HCT116 (cell line): Measurements from ENCODE around the gene MARCHF2. TPM values are rescaled to one million over a fixed set of nuclear protein-coding genes. Genes with fewer than 3 reads are reported as not detected.

Experiments
- ATAC-seq: fragments of 200-7000 bp; cut with Tn5 transposase; 2 replicates; pipeline ENCODE4 v1.9.1; 2020; ENCODE audit warnings: mild to moderate bottlenecking, moderate library complexity
- BruUV-seq: library from RNA; stranded (reverse); fragments of 400-500 nt; replicated peaks from 2 replicates; lab custom pipeline; 2021; lab: Mats Ljungman, UMichigan
- CTCF ChIA-PET: fragments of 300-600 bp; sonication (Branson Sonifier 250); formaldehyde crosslinking; loops from one replicate; lab custom pipeline; 2021; ENCODE audit warnings: antibody characterized with exemption; lab: Charles Lee
- POLR2A ChIA-PET: fragments of 300-600, 350-600 bp; sonication (Branson Sonifier 250); formaldehyde crosslinking; loops from one replicate; lab custom pipeline; 2021; ENCODE audit warnings: antibody characterized with exemption; lab: Charles Lee
- RAD21 ChIA-PET, 2 experiments: fragments of 300-600 bp; sonication (Branson Sonifier 250); formaldehyde crosslinking; loops; one replicate each; lab custom pipeline; 2023; ENCODE audit warnings: low total read pairs in 2 of 2; ENCODE audit not compliant: uncharacterized antibody in 2 of 2, unreplicated experiment in 2 of 2, low non-redundant PET in 1 of 2; lab: Charles Lee
- DNase-seq: peaks from one replicate; pipeline ENCODE4 v3.0.0-alpha.2; 2010; ENCODE audit warnings: low read depth, low spot score
- H2AFZ ChIP-seq: fragments of 200-600 bp; shearing (Covaris generic), sonication (generic); 2 replicates; pipeline ENCODE4 v1.6.1; 2017; ENCODE audit warnings: low read depth, mixed run types, mixed read lengths, antibody characterized with exemption, low read length; ENCODE audit not compliant: poor library complexity, severe bottlenecking
- H3K27ac ChIP-seq: 2 replicates; pipeline ENCODE4 v1.5.1; 2012; ENCODE audit warnings: low read depth, low read length
- H3K27me3 ChIP-seq: fragments of 200-600 bp; sonication (generic); 2 replicates; pipeline ENCODE4 v1.6.1; 2016; ENCODE audit warnings: mixed run types, low read length, mixed read lengths; ENCODE audit not compliant: insufficient read depth
- H3K36me3 ChIP-seq, 2 experiments: fragments of 200-500 bp in 1 of 2; fragments of 200-600 bp in 1 of 2; sonication (Bioruptor generic) in 1 of 2; sonication (generic) in 1 of 2; 2 replicates each; pipeline versions ENCODE4 v1.5.1 to v1.6.1; 2014 to 2016; ENCODE audit warnings: low read length in 2 of 2, inconsistent platforms in 1 of 2, mixed read lengths in 1 of 2, mixed run types in 1 of 2; ENCODE audit not compliant: insufficient read depth in 2 of 2, control insufficient read depth in 1 of 2
- H3K4me1 ChIP-seq, 2 experiments: fragments of 200-600 bp in 1 of 2; sonication (generic) in 1 of 2; 2 replicates each; pipeline versions ENCODE4 v1.5.1 to v1.6.1; 2012 to 2017; ENCODE audit warnings: low read length in 2 of 2, inconsistent platforms in 1 of 2, mild to moderate bottlenecking in 1 of 2, mixed read lengths in 1 of 2, mixed run types in 1 of 2, moderate library complexity in 1 of 2; ENCODE audit not compliant: insufficient read depth in 2 of 2, control insufficient read depth in 1 of 2
- H3K4me2 ChIP-seq: fragments of 200-600 bp; sonication (generic); 2 replicates; pipeline ENCODE4 v1.6.1; 2017; ENCODE audit warnings: mixed run types, low read length, mixed read lengths
- H3K4me3 ChIP-seq, 2 experiments: fragments of 200-600 bp in 1 of 2; sonication (generic) in 1 of 2; replicated peaks in 1 of 2; 2 replicates each; pipeline ENCODE4 v1.5.1; 2011 to 2016; ENCODE audit warnings: low read length in 2 of 2, control low read depth in 1 of 2, low read depth in 1 of 2, mild to moderate bottlenecking in 1 of 2, mixed read lengths in 1 of 2, mixed run types in 1 of 2
- H3K79me2 ChIP-seq: fragments of 200-600 bp; sonication (generic); 2 replicates; pipeline ENCODE4 v1.6.1; 2017; ENCODE audit warnings: mild to moderate bottlenecking, mixed run types, low read length, moderate library complexity, mixed read lengths; ENCODE audit not compliant: insufficient read depth
- H3K9ac ChIP-seq: fragments of 200-600 bp; sonication (generic); 2 replicates; pipeline ENCODE4 v1.6.1; 2016; ENCODE audit warnings: low read length, mixed read lengths
- H3K9me2 ChIP-seq: fragments of 200-600 bp; sonication (generic), shearing (Covaris generic); 2 replicates; pipeline ENCODE4 v1.6.1; 2017; ENCODE audit warnings: mixed run types, mild to moderate bottlenecking, moderate library complexity; ENCODE audit not compliant: insufficient read depth
- H3K9me3 ChIP-seq, 2 experiments: fragments of 200-500 bp in 1 of 2; fragments of 200-600 bp in 1 of 2; sonication (Bioruptor generic) in 1 of 2; sonication (generic) in 1 of 2; 2 replicates each; pipeline ENCODE4 v1.6.1; 2014 to 2017; ENCODE audit warnings: low read length in 2 of 2, mixed read lengths in 2 of 2, inconsistent platforms in 1 of 2, low read depth in 1 of 2, mild to moderate bottlenecking in 1 of 2, mixed run types in 1 of 2, moderate library complexity in 1 of 2; ENCODE audit not compliant: control insufficient read depth in 1 of 2, insufficient read depth in 1 of 2
- H4K20me1 ChIP-seq: fragments of 200-600 bp; sonication (generic), shearing (Covaris generic); 2 replicates; pipeline ENCODE4 v1.6.1; 2017; ENCODE audit warnings: mixed run types, mild to moderate bottlenecking, moderate library complexity; ENCODE audit not compliant: insufficient read depth
- ATF3 ChIP-seq: IDR thresholded peaks from 2 replicates; pipeline ENCODE4 v1.6.1; 2012
- CTCF ChIP-seq, 3 experiments: fragments of 200-600 bp in 1 of 3; sonication (generic) in 1 of 3; IDR thresholded peaks in 2 of 3; conservative IDR thresholded peaks in 1 of 3; 2 replicates each; pipeline ENCODE4 v1.5.1; 2012 to 2017; ENCODE audit warnings: low read depth in 2 of 3, low read length in 2 of 3, antibody characterized with exemption in 1 of 3, borderline replicate concordance in 1 of 3, control low read depth in 1 of 3, mild to moderate bottlenecking in 1 of 3, mixed read lengths in 1 of 3, mixed run types in 1 of 3, moderate library complexity in 1 of 3; ENCODE audit not compliant: insufficient read depth in 1 of 3
- ELF1 ChIP-seq: IDR thresholded peaks from 2 replicates; pipeline ENCODE4 v1.6.1; 2012; ENCODE audit warnings: low read depth, borderline replicate concordance
- MAX ChIP-seq: IDR thresholded peaks from 2 replicates; pipeline ENCODE4 v1.6.1; 2012
- intact Hi-C: fragments of 100-400 bp; cut with micrococcal nuclease; formaldehyde crosslinking; loops from 2 replicates; pipeline ENCODE4 v1.10.0; 2022
- total RNA-seq: library from RNA; stranded (reverse); gene quantifications from one replicate; pipeline ENCODE4 v1.2.1, GENCODE V29; 2021; ENCODE audit not compliant: unreplicated experiment

Gene MARCHF2
- total RNA-seq, 1 experiment from 2014 or later: 22.5 TPM

- peaks cover 0 to under 1% of the 10 kb centered on the region in 2 experiments; a peak in 2 of 4 replicates for H3K36me3 ChIP-seq
- no peaks in the 10 kb centered on the region for H3K27me3 ChIP-seq
- no peak overlapping the region for H3K9ac ChIP-seq
- POLR2A ChIA-PET: interaction anchor here (1.0 kb wide), 1 partner anchor 41 kb away, joined by 4 read pairs; no protein-coding TSS in a partner anchor
- H3K79me2 ChIP-seq: peaks cover 68% of the 10 kb centered on the region
- DNase-seq (no peak), ATAC-seq (peak; percentile 97)
- no TSS peak for BruUV-seq
- no peak overlapping the region for H2AFZ ChIP-seq
- no peak for TF ChIP-seq ATF3
- no peak for TF ChIP-seq MAX
- TF ChIP-seq CTCF (IDR thresholded peaks at IDR 0.05 in 2 of 3, conservative IDR thresholded peaks at IDR 0.05 in 1 of 3; ENCODE audit: borderline replicate concordance in 1 of 3, insufficient read depth in 1 of 3, low read depth in 2 of 3, low read length in 2 of 3): peak in 2 of 3 experiments; percentile 75 to 86; a peak in 5 of 6 replicates
- TF ChIP-seq ELF1: no peak
- no peaks in the 10 kb centered on the region for H3K9me3 ChIP-seq
- intact Hi-C loops: loop anchor here (1.0 to 2.0 kb wide), 2 partner anchors 42 to 50 kb away; no protein-coding TSS in a partner anchor
- CTCF ChIA-PET: interaction anchor here (1.0 kb wide), 1 partner anchor 42 kb away, joined by 5 read pairs; no protein-coding TSS in a partner anchor
- no peaks in the 10 kb centered on the region for H4K20me1 ChIP-seq
- H3K4me2 ChIP-seq: no peak overlapping the region
- H3K4me1 ChIP-seq: peaks cover 3 to 15% of the 10 kb centered on the region in 2 experiments; a peak in 2 of 4 replicates
- H3K27ac ChIP-seq: peak overlapping the region; percentile 29; the same call in 1 of the 2 replicates
- no peak overlapping the region for H3K4me3 ChIP-seq
- RAD21 ChIA-PET: no interaction called here
- no peaks in the 10 kb centered on the region for H3K9me2 ChIP-seq
Measured at GRCh38 chr19:8396563-8397203, 16.4 kb upstream of the MARCHF2 start.
